ENCODE measurements around the gene LHFPL3.

DNA sequence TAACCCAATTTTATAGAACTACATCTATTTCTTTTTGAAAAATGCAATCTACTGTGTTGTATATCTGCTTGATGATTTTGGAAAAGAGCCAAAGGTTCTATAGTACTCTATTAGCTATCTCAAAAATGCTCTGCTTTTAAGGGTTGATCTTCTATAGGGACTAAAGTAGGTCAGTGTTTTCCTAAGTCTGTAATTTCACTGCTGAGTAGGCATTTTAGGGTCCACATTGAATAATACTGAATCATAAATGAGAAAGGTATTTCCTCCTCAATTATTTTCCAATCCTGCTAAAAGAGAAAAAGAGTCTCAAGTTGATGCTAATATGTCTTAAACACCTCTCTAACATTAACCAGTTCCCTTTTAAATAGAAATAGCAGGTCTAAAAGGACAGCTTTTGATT is 244.2 kb downstream of the LHFPL3 start:
- TF ChIP-seq, protein P1, sequence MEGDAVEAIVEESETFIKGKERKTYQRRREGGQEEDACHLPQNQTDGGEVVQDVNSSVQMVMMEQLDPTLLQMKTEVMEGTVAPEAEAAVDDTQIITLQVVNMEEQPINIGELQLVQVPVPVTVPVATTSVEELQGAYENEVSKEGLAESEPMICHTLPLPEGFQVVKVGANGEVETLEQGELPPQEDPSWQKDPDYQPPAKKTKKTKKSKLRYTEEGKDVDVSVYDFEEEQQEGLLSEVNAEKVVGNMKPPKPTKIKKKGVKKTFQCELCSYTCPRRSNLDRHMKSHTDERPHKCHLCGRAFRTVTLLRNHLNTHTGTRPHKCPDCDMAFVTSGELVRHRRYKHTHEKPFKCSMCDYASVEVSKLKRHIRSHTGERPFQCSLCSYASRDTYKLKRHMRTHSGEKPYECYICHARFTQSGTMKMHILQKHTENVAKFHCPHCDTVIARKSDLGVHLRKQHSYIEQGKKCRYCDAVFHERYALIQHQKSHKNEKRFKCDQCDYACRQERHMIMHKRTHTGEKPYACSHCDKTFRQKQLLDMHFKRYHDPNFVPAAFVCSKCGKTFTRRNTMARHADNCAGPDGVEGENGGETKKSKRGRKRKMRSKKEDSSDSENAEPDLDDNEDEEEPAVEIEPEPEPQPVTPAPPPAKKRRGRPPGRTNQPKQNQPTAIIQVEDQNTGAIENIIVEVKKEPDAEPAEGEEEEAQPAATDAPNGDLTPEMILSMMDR (conservative IDR thresholded peaks at IDR 0.05), result no peak
- TF ChIP-seq ZFX (IDR thresholded peaks at IDR 0.05), result no peak

All from C4-2B (cell line).